IMR-90 (cell line): Measurements from ENCODE around the gene SYTL4. TPM values are rescaled to one million over a fixed set of nuclear protein-coding genes. Genes with fewer than 3 reads are reported as not detected.

Source experiments
- polyA plus RNA-seq, 3 experiments: library from polyadenylated mRNA; depleted of rRNA; stranded (reverse); fragments of >200 nt; gene quantifications; 2 replicates each; pipeline ENCODE4 v1.2.3, GENCODE V29; 2012; ENCODE audit warnings: low replicate concordance in 1 of 3
- total RNA-seq: library from RNA; depleted of rRNA; stranded (reverse); fragments of >200 nt; gene quantifications from 2 replicates; pipeline ENCODE4 v1.2.3, GENCODE V29; 2012; rRNA removed

SYTL4 gene
- total and polyA plus RNA-seq, 2 of the 4 experiments (the other 2 are of a cell fraction) = 2.3 to 2.4 TPM

Other genes with a start within 250 kb of the SYTL4 start
- gene TNMD, start 147.2 kb downstream of the SYTL4 start, total RNA-seq = not detected in 2 replicates
- gene TNMD, start 147.2 kb downstream of the SYTL4 start, polyA plus RNA-seq (2012; rRNA removed) = not detected in 2 replicates
- gene TSPAN6, start 95.3 kb downstream of the SYTL4 start, total RNA-seq = 20.1 and 36.1 TPM in 2 replicates
- gene TSPAN6, start 95.3 kb downstream of the SYTL4 start, polyA plus RNA-seq (2012; rRNA removed) = 12.7 and 16.1 TPM in 2 replicates
- 14.4 and 20.6 TPM in 2 replicates for gene SRPX2, start 87.9 kb downstream of the SYTL4 start, total RNA-seq
- gene SRPX2, start 87.9 kb downstream of the SYTL4 start, polyA plus RNA-seq (2012; rRNA removed) = 43.1 and 45.0 TPM in 2 replicates
- gene CSTF2, start 88.3 kb upstream of the SYTL4 start, total RNA-seq = 27.8 and 30.3 TPM in 2 replicates
- 21.8 and 22.8 TPM in 2 replicates for gene CSTF2, start 88.3 kb upstream of the SYTL4 start, polyA plus RNA-seq (2012; rRNA removed)
- not detected in 2 replicates for gene NOX1, start 142.2 kb upstream of the SYTL4 start, total RNA-seq
- gene NOX1, start 142.2 kb upstream of the SYTL4 start, polyA plus RNA-seq (2012; rRNA removed) = 0.04 TPM in 1 of 2 replicates, not detected in the other
- gene XKRX, start 196.8 kb upstream of the SYTL4 start, total RNA-seq = 0.83 and 0.90 TPM in 2 replicates
- gene XKRX, start 196.8 kb upstream of the SYTL4 start, polyA plus RNA-seq (2012; rRNA removed) = 0.26 and 0.39 TPM in 2 replicates
- not detected in 2 replicates for gene ARL13A, start 237.6 kb upstream of the SYTL4 start, total RNA-seq
- not detected in 2 replicates for gene ARL13A, start 237.6 kb upstream of the SYTL4 start, polyA plus RNA-seq (2012; rRNA removed)